ENCODE results near the gene SLC2A3. TPM values are rescaled to one million over a fixed set of nuclear protein-coding genes. Genes with fewer than 3 reads are reported as not detected.
A peak's percentile ranks its signal among the peaks of the same experiment; 100 is the strongest.
"Not testable (repeated sequence)": the region's sequence is repeated elsewhere in the genome, so short reads cannot be mapped to it uniquely, and the experiment has no call there.

SLC2A3 gene
- total RNA-seq, 2 experiments from 2014 or later, result 219 to 224 TPM

DNA sequence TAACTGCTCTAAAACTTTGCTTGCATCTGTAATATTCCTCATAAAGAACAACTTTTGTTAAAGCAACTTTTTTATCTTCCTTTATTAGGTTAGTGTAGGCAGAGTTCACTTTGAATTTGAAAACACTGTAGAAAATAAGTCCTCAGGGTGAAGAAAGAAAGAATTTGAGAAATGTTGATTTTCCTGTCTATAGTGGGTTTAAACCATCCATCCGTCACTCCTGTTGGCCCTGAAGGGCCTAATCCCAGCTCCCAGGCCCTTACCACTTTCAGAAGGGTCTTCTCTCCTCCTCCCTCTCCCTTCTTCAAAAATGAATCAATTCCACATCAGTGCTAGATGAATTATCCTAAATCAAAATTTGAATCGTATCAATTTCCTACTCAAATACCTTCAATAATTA lies 4.9 kb upstream of the SLC2A3 start:
- Mint-ChIP-seq H3K9me3 (no peaks in the 10 kb centered on the region), H3K4me3 (no peak overlapping the region), H3K27ac (no peak overlapping the region), H3K36me3 (peaks cover 1% of the 10 kb centered on the region), H3K27me3 (no peaks in the 10 kb centered on the region), H3K4me1 (peaks cover 11% of the 10 kb centered on the region)
- ATAC-seq (ENCODE audit: low read depth), result no peak
- POLR2A ChIA-PET, result interaction anchor here (14.4 kb wide), 1 partner anchor 25 kb away, joined by 761 read pairs; no protein-coding TSS in a partner anchor
- no peak for DNase-seq

DNA sequence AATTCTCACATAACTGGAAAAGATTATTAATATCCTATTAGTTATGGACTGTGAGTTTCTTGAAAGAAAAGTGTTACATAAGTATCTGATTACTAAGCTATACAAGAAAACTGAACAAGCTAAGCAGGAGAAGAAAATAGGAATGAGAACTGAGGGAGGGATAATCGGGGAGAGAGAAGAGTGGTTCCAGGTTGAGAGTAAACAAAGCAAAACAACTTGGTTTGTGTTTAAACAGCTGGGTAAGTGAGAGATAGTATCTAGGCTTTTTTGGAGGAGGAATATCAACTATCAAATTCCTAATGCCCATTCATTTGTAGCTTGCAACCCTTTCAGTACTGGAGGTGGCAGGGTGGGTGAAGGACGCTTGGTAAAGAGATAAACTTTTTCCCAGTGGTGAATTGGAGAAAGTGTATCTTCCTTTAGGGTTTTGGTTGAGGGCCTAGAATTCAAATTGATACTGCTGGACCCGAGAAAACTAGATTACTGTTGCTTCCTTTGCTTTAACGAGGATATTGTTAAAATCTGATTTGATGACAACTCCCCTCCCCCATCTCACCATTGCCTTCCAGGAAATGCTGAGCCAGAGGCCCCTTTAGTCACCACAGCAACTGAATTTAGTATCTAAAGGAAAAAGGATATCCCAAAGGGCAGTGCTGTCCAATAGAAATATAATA lies 2.0 kb upstream of the SLC2A3 start:
- no peaks in the 10 kb centered on the region for H3K9me3 Mint-ChIP-seq
- ATAC-seq (ENCODE audit: low read depth) (no peak), DNase-seq (no peak)
- H3K4me3 Mint-ChIP-seq, result peak overlapping the region; percentile 69
- POLR2A ChIA-PET, result interaction anchor here (1.0 to 14.4 kb wide), 3 partner anchors 13 to 56 kb away, joined by 3 to 761 read pairs (median 82); no protein-coding TSS in a partner anchor
- peak overlapping the region; percentile 74 for H3K27ac Mint-ChIP-seq
- H3K27me3 Mint-ChIP-seq, result no peaks in the 10 kb centered on the region
- peaks cover 1% of the 10 kb centered on the region for H3K36me3 Mint-ChIP-seq
- peaks cover 8% of the 10 kb centered on the region for H3K4me1 Mint-ChIP-seq

DNA sequence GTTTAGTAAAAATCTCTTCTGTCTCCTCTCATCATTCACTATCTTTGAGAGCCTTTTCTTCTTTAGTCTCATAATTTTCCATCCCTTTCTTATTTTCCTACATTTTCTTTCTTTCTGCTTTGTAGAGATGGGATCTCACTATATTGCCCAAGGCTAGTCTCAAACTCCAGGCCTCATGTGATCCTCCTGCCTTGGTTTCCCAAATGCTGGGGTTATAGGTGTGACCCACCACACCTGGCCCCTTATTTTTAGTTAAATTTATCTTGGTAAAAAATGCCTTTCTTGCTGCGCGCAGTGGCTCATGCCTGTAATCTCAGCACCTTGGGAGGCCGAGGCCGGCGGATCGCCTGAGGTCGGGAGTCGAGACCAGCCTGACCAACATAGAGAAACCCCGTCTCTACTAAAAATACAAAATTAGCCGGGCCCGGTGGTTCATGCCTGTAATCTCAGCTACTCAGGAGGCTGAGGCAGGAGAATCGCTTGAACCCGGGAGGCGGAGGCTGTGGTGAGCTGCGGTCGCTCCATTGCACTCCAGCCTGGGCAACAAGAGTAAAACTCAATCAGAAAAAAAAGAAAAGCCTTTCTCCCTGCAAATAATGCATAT lies 996 bp downstream of the SLC2A3 start:
- ATAC-seq (ENCODE audit: low read depth) (no peak), DNase-seq (peak; percentile 43)
- H3K4me1 Mint-ChIP-seq, result peaks cover 19% of the 10 kb centered on the region
- no peak overlapping the region for H3K4me3 Mint-ChIP-seq
- POLR2A ChIA-PET, result interaction anchor here (1.7 to 14.4 kb wide), 5 partner anchors 31 to 153 kb away, joined by 6 to 761 read pairs (median 12); no protein-coding TSS in a partner anchor
- no peak overlapping the region for H3K27ac Mint-ChIP-seq
- no peaks in the 10 kb centered on the region for H3K9me3 Mint-ChIP-seq
- no peaks in the 10 kb centered on the region for H3K27me3 Mint-ChIP-seq
- peaks cover 16% of the 10 kb centered on the region for H3K36me3 Mint-ChIP-seq

DNA sequence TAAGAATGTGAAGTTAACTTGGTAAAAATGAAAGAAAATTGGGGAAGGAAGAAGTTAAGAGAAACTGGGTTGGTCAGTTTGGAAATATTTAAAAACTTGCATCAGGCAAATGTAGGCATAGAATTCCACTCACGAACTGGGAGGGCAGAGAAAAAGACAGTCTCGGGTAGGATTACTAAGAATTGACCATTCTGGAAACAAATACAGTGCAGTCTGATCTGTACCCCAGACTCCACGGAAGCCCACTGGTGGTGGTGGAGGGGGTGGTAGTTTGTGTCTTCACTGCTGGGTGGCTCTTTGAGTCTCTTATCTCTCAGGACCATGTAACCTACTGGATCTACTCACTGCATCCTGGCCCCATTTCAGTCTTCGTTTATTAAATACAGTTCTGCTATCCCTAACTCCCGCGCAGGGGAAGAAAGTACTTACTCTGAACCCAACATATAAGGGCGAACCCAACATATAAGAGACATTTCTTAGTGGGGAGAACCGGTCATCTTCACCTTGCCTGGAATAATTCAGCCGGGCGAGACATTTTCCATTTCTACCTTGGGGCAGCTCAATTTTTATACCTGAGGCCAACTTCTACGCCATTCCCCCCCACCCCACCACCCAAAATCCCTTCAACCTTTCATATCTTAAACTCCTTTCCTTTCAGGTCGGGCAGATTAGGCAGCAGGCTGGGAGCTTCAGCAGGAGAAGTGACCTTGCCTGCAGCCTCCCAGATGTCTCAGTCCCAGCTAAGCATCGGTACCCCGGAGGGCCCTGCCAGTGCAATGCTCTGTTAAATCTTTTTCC lies 1.7 kb downstream of the SLC2A3 start:
- no peaks in the 10 kb centered on the region for H3K27me3 Mint-ChIP-seq

DNA sequence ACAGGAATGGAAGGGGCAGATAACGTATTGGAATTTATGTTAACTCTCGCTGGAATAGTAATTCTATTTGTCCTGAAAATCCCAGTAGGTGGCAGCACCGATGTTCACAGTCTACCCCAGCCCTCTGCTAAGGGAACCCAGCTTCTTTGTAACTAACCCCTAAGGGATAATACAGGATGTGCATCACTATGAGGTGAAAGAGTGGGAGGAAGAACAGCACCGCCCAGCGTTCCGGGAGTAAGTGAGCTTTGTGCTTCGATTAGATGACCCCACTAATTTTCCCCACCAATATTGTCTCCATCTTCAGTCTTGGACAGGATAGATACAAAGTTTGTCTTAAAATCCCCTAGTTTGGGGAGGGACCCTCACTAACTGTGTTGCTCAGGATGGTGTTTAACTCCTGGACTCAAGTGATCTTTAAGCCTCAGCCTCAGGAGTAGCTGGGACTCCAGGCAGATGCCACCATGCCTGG lies 2.7 kb downstream of the SLC2A3 start:
- ATAC-seq (ENCODE audit: low read depth), result peak; percentile 80
- H3K27ac Mint-ChIP-seq, result no peak overlapping the region
- DNase-seq, result peak; percentile 60
- peaks cover 22% of the 10 kb centered on the region for H3K4me1 Mint-ChIP-seq
- no peak overlapping the region for H3K4me3 Mint-ChIP-seq
- H3K9me3 Mint-ChIP-seq, result no peaks in the 10 kb centered on the region
- POLR2A ChIA-PET, result interaction anchor here (0.6 to 14.4 kb wide), 14 partner anchors 10 to 145 kb away, joined by 3 to 761 read pairs (median 4); no protein-coding TSS in a partner anchor
- H3K36me3 Mint-ChIP-seq, result peaks cover 21% of the 10 kb centered on the region
- no peaks in the 10 kb centered on the region for H3K27me3 Mint-ChIP-seq

More for the DNA sequence above, 1.7 kb downstream of the SLC2A3 start:
- peaks cover 16% of the 10 kb centered on the region for H3K36me3 Mint-ChIP-seq
- DNase-seq, result no peak
- H3K4me1 Mint-ChIP-seq, result peaks cover 18% of the 10 kb centered on the region
- H3K27ac Mint-ChIP-seq, result no peak overlapping the region
- POLR2A ChIA-PET, result interaction anchor here (0.6 to 14.4 kb wide), 8 partner anchors 32 to 93 kb away, joined by 3 to 761 read pairs (median 8); no protein-coding TSS in a partner anchor
- H3K9me3 Mint-ChIP-seq, result no peaks in the 10 kb centered on the region
- H3K4me3 Mint-ChIP-seq, result no peak overlapping the region
- ATAC-seq (ENCODE audit: low read depth), result peak; percentile 13

DNA sequence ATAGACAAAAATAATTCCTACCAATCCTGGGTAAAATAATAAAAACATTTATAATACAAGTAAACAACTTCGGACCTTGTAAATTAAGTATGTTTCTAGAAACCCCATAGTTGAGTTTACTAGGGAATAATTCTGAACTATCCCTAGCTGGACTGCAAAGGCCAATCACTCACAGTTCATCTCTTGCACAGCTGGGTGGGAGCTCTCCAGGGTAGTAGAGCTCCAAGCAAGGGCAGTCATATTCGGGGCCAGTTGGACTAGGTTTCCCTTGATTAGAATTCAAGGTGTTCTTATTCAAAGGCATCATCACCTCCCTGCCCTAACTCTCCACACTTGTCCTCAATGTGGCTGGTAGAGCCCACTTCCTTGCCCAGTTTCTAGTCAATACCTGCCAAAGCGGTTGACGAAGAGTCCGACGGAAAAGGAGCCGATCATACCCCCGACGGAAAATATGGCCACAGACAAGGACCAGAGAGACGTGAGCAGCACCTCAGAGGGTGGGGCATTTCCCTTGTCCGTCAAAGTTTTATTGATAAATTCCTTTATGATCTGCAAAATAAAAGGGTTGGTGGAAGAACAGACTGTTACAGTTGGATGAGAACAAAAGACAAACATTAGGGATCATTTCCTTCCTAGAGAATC lies 3.3 kb downstream of the SLC2A3 start:
- POLR2A ChIA-PET, result interaction anchor here (0.6 to 14.4 kb wide), 13 partner anchors 10 to 146 kb away, joined by 3 to 761 read pairs (median 4); no protein-coding TSS in a partner anchor
- not testable (repeated sequence) for DNase-seq; H3K27ac Mint-ChIP-seq; H3K9me3 Mint-ChIP-seq; ATAC-seq (ENCODE audit: low read depth); H3K4me3 Mint-ChIP-seq; H3K27me3 Mint-ChIP-seq
- H3K4me1 Mint-ChIP-seq, result peaks cover 17% of the 10 kb centered on the region
- peaks cover 23% of the 10 kb centered on the region for H3K36me3 Mint-ChIP-seq

DNA sequence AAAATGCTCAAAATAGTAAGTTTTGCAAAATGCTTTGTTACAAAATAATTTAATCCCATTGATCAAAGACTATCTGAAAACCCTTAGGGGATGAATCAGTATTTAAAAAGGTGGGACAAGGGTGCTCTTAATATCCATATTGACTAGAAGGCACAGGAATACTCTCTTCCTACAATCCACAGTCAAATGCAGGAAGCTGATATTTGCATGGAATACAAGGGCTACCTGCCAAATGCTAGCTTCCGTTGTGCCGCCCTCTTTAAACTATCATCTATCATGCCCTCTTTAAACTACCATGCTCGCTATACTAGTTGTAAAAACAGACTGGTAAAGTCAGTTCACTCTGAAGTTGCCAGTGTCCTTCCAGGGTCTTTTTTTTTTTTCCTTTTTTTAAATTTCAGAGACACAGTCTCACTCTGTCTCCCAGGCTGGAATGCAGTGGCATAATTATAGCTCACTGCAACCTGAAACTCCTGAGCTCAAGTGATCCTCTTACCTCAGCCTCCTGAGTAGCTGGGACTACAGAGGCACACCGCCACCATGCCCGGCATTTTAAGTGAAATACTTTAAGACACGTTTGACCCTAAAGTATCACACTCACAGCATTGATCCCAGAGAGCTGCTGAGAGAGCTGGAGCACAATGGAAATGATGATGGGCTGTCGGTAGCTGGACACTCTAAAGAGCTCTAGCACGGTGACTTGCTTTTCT lies 6.7 kb downstream of the SLC2A3 start:
- peaks cover 47% of the 10 kb centered on the region for H3K36me3 Mint-ChIP-seq
- DNase-seq (no peak), ATAC-seq (ENCODE audit: low read depth) (no peak)
- H3K4me1 Mint-ChIP-seq, result peaks cover 27% of the 10 kb centered on the region
- POLR2A ChIA-PET, result interaction anchor here (0.9 to 14.4 kb wide), 2 partner anchors 37 to 103 kb away, joined by 11 to 761 read pairs; no protein-coding TSS in a partner anchor
- H3K9me3 Mint-ChIP-seq, result no peaks in the 10 kb centered on the region
- H3K27ac Mint-ChIP-seq, result no peak overlapping the region
- peak overlapping the region; percentile 20 for H3K4me3 Mint-ChIP-seq
- H3K27me3 Mint-ChIP-seq, result no peaks in the 10 kb centered on the region

DNA sequence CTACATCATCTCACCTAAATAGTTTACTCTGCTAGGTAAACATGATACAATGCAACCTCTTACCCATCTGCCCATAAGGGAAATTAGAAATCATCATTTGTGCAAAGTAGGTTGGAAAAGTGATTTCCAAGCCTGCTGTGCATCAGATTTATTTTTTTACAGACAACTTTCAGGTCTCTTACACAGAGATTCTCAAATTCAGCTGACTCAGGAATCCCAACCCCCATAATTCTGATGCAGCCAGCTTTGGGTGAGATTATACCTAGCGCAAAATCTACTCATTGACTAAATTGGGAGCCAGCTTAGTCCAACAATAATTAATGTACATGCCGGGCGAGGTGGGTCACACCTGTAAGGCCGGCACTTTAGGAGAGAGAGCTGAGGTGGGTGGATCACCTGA lies 8.5 kb downstream of the SLC2A3 start:
- H3K36me3 Mint-ChIP-seq, result peaks cover 56% of the 10 kb centered on the region
- H3K9me3 Mint-ChIP-seq, result no peaks in the 10 kb centered on the region
- POLR2A ChIA-PET, result interaction anchor here (14.4 kb wide), 1 partner anchor 39 kb away, joined by 761 read pairs; no protein-coding TSS in a partner anchor
- H3K27ac Mint-ChIP-seq, result no peak overlapping the region
- no peak for DNase-seq
- H3K27me3 Mint-ChIP-seq, result no peaks in the 10 kb centered on the region
- peak overlapping the region; percentile 22 for H3K4me3 Mint-ChIP-seq
- ATAC-seq (ENCODE audit: low read depth), result no peak
- H3K4me1 Mint-ChIP-seq, result peaks cover 30% of the 10 kb centered on the region

DNA sequence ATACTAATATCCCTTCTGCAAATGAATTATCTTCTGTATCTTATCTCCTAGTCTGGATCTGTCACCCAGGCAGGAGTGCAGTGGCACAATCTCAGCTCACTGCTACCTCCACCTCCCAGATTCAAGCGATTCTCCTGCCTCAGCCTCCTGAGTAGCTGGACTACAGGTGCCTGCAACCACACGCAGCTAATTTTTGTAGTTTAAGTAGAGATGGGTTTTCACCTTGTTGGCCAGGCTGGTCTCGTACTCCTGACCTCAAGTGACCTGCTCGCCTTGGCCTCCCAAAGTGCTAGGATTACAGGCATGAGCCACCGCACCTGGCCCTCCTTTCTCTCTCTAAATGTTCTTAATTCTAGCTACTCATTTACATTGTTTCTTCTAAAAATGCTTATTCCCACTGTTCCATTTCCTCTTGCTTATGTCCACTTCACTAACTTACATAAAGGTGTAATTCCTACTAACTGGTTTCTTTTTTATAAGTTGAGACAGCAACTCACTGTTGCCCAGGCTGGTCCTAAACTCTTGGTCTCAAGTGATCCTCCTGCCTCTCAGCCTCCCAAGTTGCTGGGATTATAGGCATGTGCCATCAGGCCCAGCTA lies 9.8 kb downstream of the SLC2A3 start:
- DNase-seq; H3K27me3 Mint-ChIP-seq; H3K9me3 Mint-ChIP-seq; H3K4me3 Mint-ChIP-seq; POLR2A ChIA-PET; ATAC-seq (ENCODE audit: low read depth): not testable (repeated sequence)
- Mint-ChIP-seq H3K27ac (peak overlapping the region; percentile 6), H3K4me1 (peaks cover 33% of the 10 kb centered on the region), H3K36me3 (peaks cover 58% of the 10 kb centered on the region)

DNA sequence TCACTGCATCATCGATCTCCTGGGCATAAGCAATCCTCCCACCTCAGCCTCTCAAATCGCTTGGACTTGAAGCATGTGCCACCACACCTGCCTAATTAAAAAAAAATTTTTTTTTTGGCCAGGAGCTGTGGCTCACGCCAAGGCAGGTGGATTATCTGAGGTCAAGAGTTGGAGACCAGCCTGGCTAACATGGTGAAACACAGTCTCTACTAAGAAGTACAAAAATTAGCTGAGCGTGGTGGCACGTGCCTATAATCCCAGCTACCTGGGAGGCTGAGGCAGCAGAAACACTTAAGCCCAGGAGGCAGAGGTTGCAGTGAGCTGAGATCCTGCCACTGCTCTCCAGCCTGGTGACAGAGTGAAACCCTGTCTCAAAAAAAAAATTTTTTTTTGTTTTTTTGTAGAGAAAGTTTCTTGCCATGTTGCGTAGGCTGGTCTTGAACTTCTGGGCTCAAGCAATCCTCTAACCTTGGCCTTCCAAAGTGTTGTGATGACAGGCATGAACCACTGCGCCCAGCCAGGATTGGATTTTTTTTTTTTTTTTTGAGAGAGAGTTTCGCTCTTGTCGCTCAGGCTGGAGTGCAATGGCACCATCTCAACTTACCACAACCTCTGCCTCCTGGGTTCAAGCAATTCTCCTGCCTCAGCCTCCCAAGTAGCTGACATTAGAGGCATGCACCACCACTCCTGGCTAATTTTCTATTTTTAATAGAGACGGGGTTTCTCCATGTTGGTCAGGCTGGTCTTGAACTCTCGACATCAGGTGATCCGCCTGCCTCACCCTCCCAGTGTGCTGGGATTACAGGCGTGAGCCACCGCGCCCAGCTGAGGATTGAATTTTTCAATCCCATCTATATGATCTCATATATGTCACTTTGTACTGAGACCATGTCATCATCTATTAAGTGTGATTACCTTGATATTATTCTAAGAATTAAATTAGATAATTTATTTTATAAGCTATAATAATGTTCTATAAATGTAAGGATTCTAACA lies 12.4 kb downstream of the SLC2A3 start:
- POLR2A ChIA-PET, result interaction anchor here (0.6 to 1.4 kb wide), 4 partner anchors 10 to 47 kb away, joined by 3 to 5 read pairs (median 3); no protein-coding TSS in a partner anchor
- no peak for ATAC-seq (ENCODE audit: low read depth)
- no peak for DNase-seq
- Mint-ChIP-seq H3K36me3 (peaks cover 61% of the 10 kb centered on the region), H3K4me1 (peaks cover 30% of the 10 kb centered on the region), H3K27ac (no peak overlapping the region), H3K4me3 (no peak overlapping the region), H3K9me3 (no peaks in the 10 kb centered on the region), H3K27me3 (no peaks in the 10 kb centered on the region)

DNA sequence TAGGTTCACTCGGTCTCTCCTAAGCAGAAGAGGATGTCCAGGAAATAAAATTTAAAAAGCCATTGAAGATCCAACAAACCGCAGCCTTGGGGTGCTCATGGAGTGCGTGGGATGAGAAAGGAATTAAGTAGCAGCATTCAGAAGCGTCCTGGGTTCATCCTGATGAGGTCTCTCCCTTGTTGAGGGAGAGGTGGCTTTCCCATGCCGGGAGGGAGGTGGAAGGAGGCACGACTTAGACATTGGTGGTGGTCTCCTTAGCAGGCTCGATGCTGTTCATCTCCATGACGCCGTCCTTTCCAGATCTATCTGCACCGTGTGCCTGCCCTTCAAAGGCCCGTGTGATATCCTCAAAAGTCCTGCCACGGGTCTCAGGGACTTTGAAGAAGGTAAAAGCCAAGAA lies 14.8 kb downstream of the SLC2A3 start:
- H3K27ac Mint-ChIP-seq; POLR2A ChIA-PET; H3K27me3 Mint-ChIP-seq; ATAC-seq (ENCODE audit: low read depth); DNase-seq; H3K4me3 Mint-ChIP-seq; H3K9me3 Mint-ChIP-seq: not testable (repeated sequence)
- Mint-ChIP-seq H3K36me3 (peaks cover 54% of the 10 kb centered on the region), H3K4me1 (peaks cover 31% of the 10 kb centered on the region)

Measured in activated naive CD8-positive, alpha-beta T cell treated with anti-CD3 and anti-CD28 coated beads, Interleukin-2, amount 10 ng/mL, durations not matched to agents 7 days and 5 days (primary cell).